ENCODE measurements around the gene VBP1. TPM values are rescaled to one million over a fixed set of nuclear protein-coding genes. Genes with fewer than 3 reads are reported as not detected.
"Not testable (repeated sequence)": the region's sequence is repeated elsewhere in the genome, so short reads cannot be mapped to it uniquely, and the experiment has no call there.

The VBP1 gene
- total RNA-seq, 2 experiments from 2014 or later, result 44.7 to 49.2 TPM

DNA sequence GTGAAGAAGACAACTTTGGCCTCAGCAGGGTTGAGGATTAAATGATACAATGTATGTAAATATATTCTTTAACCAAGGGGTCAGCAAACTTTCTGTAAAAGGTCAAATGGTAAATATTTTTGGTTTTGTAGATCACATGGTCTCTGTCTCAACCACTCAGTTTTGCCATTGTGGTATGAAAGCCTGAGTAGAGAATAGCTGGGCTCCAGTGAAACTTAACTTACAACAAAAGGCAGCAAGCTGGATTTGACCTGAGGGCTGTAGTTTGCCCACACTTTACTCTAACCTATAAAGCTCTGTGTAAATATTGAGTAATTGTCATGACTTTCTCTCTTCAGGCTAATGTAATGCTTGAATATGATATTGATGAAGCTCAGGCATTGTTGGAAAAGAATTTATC, 19.6 kb downstream of the VBP1 start:
- no peak for DNase-seq
- H3K4me3 Mint-ChIP-seq, result no peak overlapping the region
- H3K27me3 Mint-ChIP-seq, result no peaks in the 10 kb centered on the region
- no peak overlapping the region for H3K27ac Mint-ChIP-seq
- ATAC-seq (ENCODE audit: low read depth), result no peak
- H3K4me1 Mint-ChIP-seq, result peaks cover 5% of the 10 kb centered on the region
- POLR2A ChIA-PET, result no interaction called here
- H3K9me3 Mint-ChIP-seq, result no peaks in the 10 kb centered on the region
- peaks cover 21% of the 10 kb centered on the region for H3K36me3 Mint-ChIP-seq

DNA sequence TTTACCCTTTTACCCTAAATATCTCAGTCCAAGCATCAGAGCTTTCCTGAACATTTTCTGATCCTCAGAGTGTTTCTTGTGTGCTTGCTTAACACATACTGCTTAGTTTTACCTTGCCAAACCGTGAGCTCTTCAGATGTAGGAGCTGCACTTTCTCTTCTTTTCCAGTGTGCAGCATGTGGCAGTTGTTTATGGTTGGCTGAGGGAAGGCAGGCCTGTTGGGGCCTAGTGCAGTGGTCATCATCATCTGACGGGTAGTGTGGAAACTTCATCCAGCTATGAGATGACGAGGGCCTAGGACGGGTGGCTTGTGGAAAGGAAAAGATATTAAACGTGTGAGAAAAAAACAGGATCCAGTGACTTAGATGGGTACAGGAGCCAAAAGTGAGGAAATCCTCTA, 21.5 kb downstream of the VBP1 start:
- peaks cover 13% of the 10 kb centered on the region for H3K36me3 Mint-ChIP-seq
- H3K27ac Mint-ChIP-seq, result peak overlapping the region; percentile 14
- H3K9me3 Mint-ChIP-seq, result no peaks in the 10 kb centered on the region
- DNase-seq (no peak), ATAC-seq (ENCODE audit: low read depth) (no peak)
- H3K4me3 Mint-ChIP-seq, result no peak overlapping the region
- no peaks in the 10 kb centered on the region for H3K27me3 Mint-ChIP-seq
- peaks cover 4% of the 10 kb centered on the region for H3K4me1 Mint-ChIP-seq
- POLR2A ChIA-PET, result no interaction called here

DNA sequence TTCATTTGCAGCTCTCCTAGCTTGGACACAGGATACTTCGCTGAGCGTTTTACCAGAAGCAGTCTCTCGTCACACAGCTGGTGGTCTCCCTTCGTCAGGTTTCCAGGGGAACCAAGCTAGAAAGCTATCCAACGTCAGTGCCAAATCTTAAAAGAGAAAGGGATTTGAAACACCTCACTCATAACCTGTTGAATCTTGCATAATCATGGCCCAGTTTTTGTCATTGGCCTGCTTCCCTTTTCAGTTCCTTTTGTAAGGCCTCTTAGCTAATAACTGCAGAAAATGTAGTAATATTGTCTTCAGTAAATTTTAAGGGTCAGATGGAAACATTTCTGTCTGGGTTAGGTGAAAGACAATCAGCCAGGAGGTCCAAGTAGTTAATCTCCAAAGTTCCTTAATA, 26.0 kb downstream of the VBP1 start:
- POLR2A ChIA-PET, result no interaction called here
- Mint-ChIP-seq H3K4me1 (no peaks in the 10 kb centered on the region), H3K4me3 (no peak overlapping the region), H3K27ac (no peak overlapping the region), H3K36me3 (peaks cover 8% of the 10 kb centered on the region), H3K27me3 (no peaks in the 10 kb centered on the region), H3K9me3 (no peaks in the 10 kb centered on the region)
- ATAC-seq (ENCODE audit: low read depth) (no peak), DNase-seq (no peak)

GRCh38 chrX:155246748-155247147, 30.5 kb downstream of the VBP1 start:
- H3K4me3 Mint-ChIP-seq, result no peak overlapping the region
- no peak for DNase-seq
- no peak for ATAC-seq (ENCODE audit: low read depth)
- POLR2A ChIA-PET, result no interaction called here
- H3K27ac Mint-ChIP-seq, result no peak overlapping the region
- H3K27me3 Mint-ChIP-seq, result no peaks in the 10 kb centered on the region
- H3K36me3 Mint-ChIP-seq, result peaks cover 1% of the 10 kb centered on the region
- no peaks in the 10 kb centered on the region for H3K4me1 Mint-ChIP-seq
- H3K9me3 Mint-ChIP-seq, result no peaks in the 10 kb centered on the region

DNA sequence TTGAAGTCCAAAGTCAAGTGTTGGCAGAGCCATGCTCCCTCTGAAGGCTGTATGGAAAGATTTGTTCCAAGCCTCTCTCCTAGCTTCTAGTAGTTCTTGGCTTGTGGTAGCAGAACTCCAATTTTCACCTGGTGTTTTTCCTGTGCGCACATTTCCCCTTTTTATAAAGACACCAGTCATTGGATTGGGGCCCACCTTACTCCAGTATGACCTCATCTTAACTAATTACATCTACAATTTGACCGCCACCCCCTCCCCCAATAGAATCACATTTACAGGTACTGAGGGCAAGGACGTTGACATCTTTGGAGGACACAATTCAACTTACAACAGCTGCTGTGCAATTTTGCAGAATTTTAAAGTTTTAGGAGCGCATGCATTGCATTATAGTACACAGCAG, 31.2 kb downstream of the VBP1 start:
- no peak overlapping the region for H3K4me3 Mint-ChIP-seq
- DNase-seq (no peak), ATAC-seq (ENCODE audit: low read depth) (no peak)
- no peak overlapping the region for H3K27ac Mint-ChIP-seq
- POLR2A ChIA-PET, result no interaction called here
- H3K4me1 Mint-ChIP-seq, result no peaks in the 10 kb centered on the region
- H3K27me3 Mint-ChIP-seq, result no peaks in the 10 kb centered on the region
- no peaks in the 10 kb centered on the region for H3K9me3 Mint-ChIP-seq
- peaks cover 1% of the 10 kb centered on the region for H3K36me3 Mint-ChIP-seq

DNA sequence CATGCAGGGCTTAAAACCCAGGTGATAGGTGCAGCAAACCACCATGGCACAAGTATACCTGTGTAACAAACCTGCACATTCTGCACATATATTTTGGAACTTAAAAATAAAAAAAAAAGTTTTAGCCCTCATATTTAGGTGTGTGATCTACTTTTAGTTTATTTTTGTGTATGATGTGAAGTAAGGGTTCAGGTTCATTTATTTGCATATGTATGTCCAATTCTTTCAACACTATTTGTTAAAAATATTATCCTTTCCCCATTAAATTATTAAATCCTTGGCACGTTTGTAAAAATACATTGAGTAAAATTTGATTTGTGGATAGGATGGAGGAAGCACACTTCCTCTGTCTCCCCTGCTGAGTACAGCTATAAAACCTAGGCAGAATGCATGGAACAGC, 35.1 kb downstream of the VBP1 start:
- no peak overlapping the region for H3K4me3 Mint-ChIP-seq
- H3K27ac Mint-ChIP-seq, result no peak overlapping the region
- H3K36me3 Mint-ChIP-seq, result peaks cover 1% of the 10 kb centered on the region
- no peaks in the 10 kb centered on the region for H3K9me3 Mint-ChIP-seq
- ATAC-seq (ENCODE audit: low read depth) (no peak), DNase-seq (no peak)
- no peaks in the 10 kb centered on the region for H3K27me3 Mint-ChIP-seq
- H3K4me1 Mint-ChIP-seq, result no peaks in the 10 kb centered on the region
- POLR2A ChIA-PET, result no interaction called here

GRCh38 chrX:155259752-155260151, 43.5 kb downstream of the VBP1 start:
- DNase-seq (no peak), ATAC-seq (ENCODE audit: low read depth) (no peak)
- H3K36me3 Mint-ChIP-seq, result peaks cover 8% of the 10 kb centered on the region
- H3K27me3 Mint-ChIP-seq, result no peaks in the 10 kb centered on the region
- H3K9me3 Mint-ChIP-seq, result no peaks in the 10 kb centered on the region
- POLR2A ChIA-PET, result no interaction called here
- no peak overlapping the region for H3K4me3 Mint-ChIP-seq
- peaks cover 10% of the 10 kb centered on the region for H3K4me1 Mint-ChIP-seq
- no peak overlapping the region for H3K27ac Mint-ChIP-seq

DNA sequence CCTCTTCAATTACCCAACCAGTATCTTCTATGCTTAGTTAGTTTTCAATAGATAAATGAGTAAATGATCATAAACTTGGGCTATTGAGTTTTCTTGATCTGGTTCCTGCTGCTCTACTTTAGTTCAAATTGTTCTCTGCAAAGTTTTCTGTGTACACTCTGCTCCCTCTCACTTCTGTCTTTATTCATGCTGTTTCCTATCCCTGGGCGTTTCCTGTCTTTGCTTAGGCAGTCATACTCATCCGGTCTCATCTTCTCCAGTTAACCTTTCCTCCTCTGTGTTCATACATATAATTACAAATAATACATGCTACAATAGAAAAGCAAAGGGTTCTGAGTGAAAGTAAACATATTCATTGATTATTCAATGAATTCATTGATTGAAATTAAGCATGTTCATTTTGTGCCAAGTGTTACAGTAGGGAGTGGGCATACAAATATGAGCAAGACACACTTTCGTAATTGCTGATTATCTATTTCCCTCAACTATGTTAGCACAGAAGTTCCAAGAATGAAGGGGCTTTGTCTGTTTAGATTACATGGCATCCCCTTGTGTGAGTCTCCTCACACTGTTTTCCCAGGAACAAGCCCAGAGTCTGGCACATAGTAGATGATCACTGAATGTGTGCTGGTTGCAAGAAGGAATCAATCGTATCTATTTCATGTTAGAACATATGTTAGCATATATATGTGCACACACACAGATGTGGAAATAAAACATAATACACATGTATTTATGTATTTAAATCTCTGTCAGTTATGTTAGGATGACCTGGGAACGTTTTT, 46.9 kb downstream of the VBP1 start:
- Mint-ChIP-seq H3K4me3 (peak overlapping the region; percentile 70), H3K9me3 (no peaks in the 10 kb centered on the region), H3K4me1 (peaks cover 10% of the 10 kb centered on the region), H3K36me3 (peaks cover 8% of the 10 kb centered on the region), H3K27ac (peak overlapping the region; percentile 67), H3K27me3 (no peaks in the 10 kb centered on the region)
- POLR2A ChIA-PET, result no interaction called here
- ATAC-seq (ENCODE audit: low read depth) (peak; percentile 55), DNase-seq (no peak)

- Mint-ChIP-seq H3K9me3 (no peaks in the 10 kb centered on the region), H3K27ac (peak within 1 kb of the TSS; percentile 67), H3K36me3 (peaks cover 8% of the 10 kb centered on the region), H3K4me3 (peak within 1 kb of the TSS; percentile 70), H3K4me1 (peaks cover 10% of the 10 kb centered on the region), H3K27me3 (no peaks in the 10 kb centered on the region)
- POLR2A ChIA-PET, result no interaction called here
- ATAC-seq (ENCODE audit: low read depth), result peak; percentile 93
- peak; percentile 69 for DNase-seq
Observed at GRCh38 chrX:155263854-155264628, 47.8 kb downstream of the VBP1 start, which contains the start of gene RAB39B. TSS of gene RAB39B (minus strand) at chrX:155264491. CDS start at chrX:155264288, 203 bp downstream.

- DNase-seq, result no peak
- Mint-ChIP-seq H3K4me1 (peaks cover 9% of the 10 kb centered on the region), H3K36me3 (peaks cover 2% of the 10 kb centered on the region), H3K27ac (no peak overlapping the region), H3K4me3 (no peak overlapping the region), H3K9me3 (peaks cover 2% of the 10 kb centered on the region), H3K27me3 (no peaks in the 10 kb centered on the region)
- POLR2A ChIA-PET, result no interaction called here
- ATAC-seq (ENCODE audit: low read depth), result no peak
Observed at GRCh38 chrX:155266439-155266838, 50.2 kb downstream of the VBP1 start.

DNA sequence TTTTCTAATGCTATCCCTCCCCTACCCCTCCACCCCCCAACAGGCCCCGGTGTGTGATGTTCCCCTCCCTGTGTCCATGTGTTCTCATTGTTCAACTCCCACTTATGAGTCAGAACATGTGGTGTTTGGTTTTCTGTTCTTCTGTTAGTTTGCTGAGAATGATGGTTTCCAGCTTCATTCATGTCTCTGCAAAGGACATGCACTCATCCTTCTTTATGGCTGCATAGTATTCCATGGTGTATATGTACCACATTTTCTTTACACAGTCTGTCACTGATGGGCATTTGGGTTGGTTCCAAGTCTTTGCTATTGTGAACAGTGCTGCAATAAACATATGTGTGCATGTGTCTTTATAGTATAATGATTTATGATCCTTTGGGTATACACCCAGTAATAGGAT, 51.7 kb downstream of the VBP1 start:
- DNase-seq; H3K36me3 Mint-ChIP-seq; H3K4me3 Mint-ChIP-seq; H3K4me1 Mint-ChIP-seq; H3K9me3 Mint-ChIP-seq; H3K27me3 Mint-ChIP-seq; H3K27ac Mint-ChIP-seq; ATAC-seq (ENCODE audit: low read depth); POLR2A ChIA-PET: not testable (repeated sequence)

GRCh38 chrX:155270969-155271368, 54.7 kb downstream of the VBP1 start:
- H3K27me3 Mint-ChIP-seq, result no peaks in the 10 kb centered on the region
- no peaks in the 10 kb centered on the region for H3K4me1 Mint-ChIP-seq
- POLR2A ChIA-PET, result no interaction called here
- H3K9me3 Mint-ChIP-seq, result peaks cover 5% of the 10 kb centered on the region
- no peak overlapping the region for H3K4me3 Mint-ChIP-seq
- no peak overlapping the region for H3K27ac Mint-ChIP-seq
- no peak for ATAC-seq (ENCODE audit: low read depth)
- no peak for DNase-seq
- H3K36me3 Mint-ChIP-seq, result peaks cover 2% of the 10 kb centered on the region

DNA sequence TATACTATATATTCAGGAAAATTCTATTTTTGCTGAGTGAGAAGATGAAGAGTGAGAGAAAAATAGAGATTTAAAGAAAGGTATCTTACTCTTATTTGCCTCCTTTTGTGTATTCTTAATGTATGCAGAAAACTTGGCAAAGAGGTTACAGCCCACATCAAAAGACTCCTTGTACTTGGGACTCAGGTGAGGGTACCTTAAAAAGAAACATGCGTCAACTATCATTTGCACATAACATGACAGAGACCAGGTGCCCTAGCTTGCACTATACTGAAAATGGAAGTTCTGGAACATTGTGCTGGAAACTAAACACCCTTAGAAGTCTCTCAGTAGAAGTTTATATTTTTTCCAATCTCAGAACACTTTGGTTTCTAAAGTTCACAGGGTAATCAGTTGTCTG, 63.6 kb downstream of the VBP1 start:
- Mint-ChIP-seq H3K27ac (no peak overlapping the region), H3K36me3 (peaks cover 5% of the 10 kb centered on the region), H3K27me3 (no peaks in the 10 kb centered on the region), H3K9me3 (peaks cover 4% of the 10 kb centered on the region), H3K4me1 (peaks cover 4% of the 10 kb centered on the region), H3K4me3 (no peak overlapping the region)
- ATAC-seq (ENCODE audit: low read depth) (no peak), DNase-seq (no peak)
- POLR2A ChIA-PET, result no interaction called here

Data from activated naive CD8-positive, alpha-beta T cell treated with anti-CD3 and anti-CD28 coated beads, Interleukin-2, amount 10 ng/mL, durations not matched to agents 7 days and 5 days (primary cell).